GM19023 (cell line): ENCODE results near the gene HEG1.

Experiments
- ATAC-seq: cut with Tn5 transposase; IDR thresholded peaks from one replicate; pipeline ENCODE4 v1.9.1; 2021; ENCODE audit warnings: mild to moderate bottlenecking, moderate library complexity; ENCODE audit not compliant: unreplicated experiment

Gene HEG1

GRCh38 chr3:124918524-124918923, 137.3 kb downstream of the HEG1 start:
- ATAC-seq = no peak

GRCh38 chr3:124916837-124917409, 138.9 kb downstream of the HEG1 start:
- ATAC-seq = no peak
